Panc1 (cell line): ENCODE results near the gene CEP170. TPM values are rescaled to one million over a fixed set of nuclear protein-coding genes. Genes with fewer than 3 reads are reported as not detected.
"Not testable (repeated sequence)": the region's sequence is repeated elsewhere in the genome, so short reads cannot be mapped to it uniquely, and the experiment has no call there.

Source experiments
- ATAC-seq: fragments of 200-7000 bp; cut with Tn5 transposase; 2 replicates; pipeline ENCODE4 v1.9.1; 2020; ENCODE audit warnings: mild to moderate bottlenecking, moderate library complexity
- BruUV-seq: library from RNA; stranded (reverse); fragments of 400-500 nt; replicated peaks from 2 replicates; lab custom pipeline; 2021; lab: Mats Ljungman, UMichigan
- CTCF ChIA-PET: fragments of 300-600 bp; sonication (Branson Sonifier 250); formaldehyde crosslinking; loops from one replicate; lab custom pipeline; 2022; ENCODE audit warnings: antibody characterized with exemption; lab: Charles Lee
- POLR2A ChIA-PET: fragments of 300-600 bp; sonication (Branson Sonifier 250); formaldehyde crosslinking; loops from one replicate; lab custom pipeline; 2022; ENCODE audit warnings: antibody characterized with exemption; lab: Charles Lee
- DNase-seq: peaks from one replicate; pipeline ENCODE4 v3.0.0-alpha.2; 2010; ENCODE audit warnings: low read depth, low spot score
- H3K27ac ChIP-seq: 2 replicates; pipeline ENCODE4 v1.5.1; 2011; ENCODE audit warnings: mild to moderate bottlenecking, low read length, inconsistent platforms
- H3K27me3 ChIP-seq: fragments of 200-500 bp; sonication (Bioruptor generic); 2 replicates; pipeline ENCODE4 v1.6.0; 2014; ENCODE audit warnings: low read length, inconsistent platforms; ENCODE audit not compliant: control insufficient read depth, insufficient read depth
- H3K36me3 ChIP-seq: fragments of 200-500 bp; sonication (Bioruptor generic); 2 replicates; pipeline ENCODE4 v1.5.1; 2014; ENCODE audit warnings: inconsistent platforms, mild to moderate bottlenecking, low read length, moderate library complexity; ENCODE audit not compliant: control insufficient read depth, insufficient read depth
- H3K4me1 ChIP-seq: 2 replicates; pipeline ENCODE4 v1.5.1; 2011; ENCODE audit warnings: inconsistent platforms, mild to moderate bottlenecking, low read length, moderate library complexity; ENCODE audit not compliant: control insufficient read depth, insufficient read depth
- H3K4me3 ChIP-seq, 2 experiments: 2 replicates each; pipeline ENCODE4 v1.5.1; 2011 to 2012; ENCODE audit warnings: low read depth in 2 of 2, low read length in 2 of 2, mild to moderate bottlenecking in 2 of 2, inconsistent platforms in 1 of 2, moderate library complexity in 1 of 2
- H3K9me3 ChIP-seq: fragments of 200-500 bp; sonication (Bioruptor generic); 2 replicates; pipeline ENCODE4 v1.5.1; 2014; ENCODE audit warnings: low read depth, mild to moderate bottlenecking, inconsistent platforms, low read length, moderate library complexity; ENCODE audit not compliant: control insufficient read depth, insufficient read depth
- POLR2AphosphoS5 ChIP-seq: IDR thresholded peaks from 2 replicates; pipeline ENCODE4 v1.6.1; 2012; ENCODE audit warnings: mild to moderate bottlenecking, low read depth, low read length, moderate library complexity
- SIN3A ChIP-seq: IDR thresholded peaks from 2 replicates; pipeline ENCODE4 v1.6.1; 2012; ENCODE audit warnings: low read depth, mild to moderate bottlenecking, low read length, moderate library complexity, borderline replicate concordance; ENCODE audit not compliant: insufficient read depth
- TCF7L2 ChIP-seq: IDR thresholded peaks from 2 replicates; pipeline ENCODE4 v1.6.1; 2011; ENCODE audit warnings: mild to moderate bottlenecking, low read depth, low read length, inconsistent platforms
- in situ Hi-C: cut with HindIII; loops from 2 replicates; pipeline ENCODE4 v1.10.0; 2016; ENCODE audit warnings: low sequenced_read_pairs, low pct_unique_long_range_greater_than_20kb
- intact Hi-C: fragments of 100-400 bp; cut with micrococcal nuclease; formaldehyde crosslinking; loops from one replicate; pipeline ENCODE4 v1.10.0; 2022; ENCODE audit not compliant: unreplicated experiment
- total RNA-seq: library from RNA; stranded (reverse); gene quantifications from one replicate; pipeline ENCODE4 v1.2.1, GENCODE V29; 2021; ENCODE audit not compliant: unreplicated experiment
- TF ChIP-seq, protein P1 (sequence below), 2 experiments: IDR thresholded peaks; 2 replicates each; pipeline ENCODE4 v1.6.1; 2011 to 2012; ENCODE audit warnings: low read depth in 2 of 2, control low read depth in 1 of 2, low read length in 1 of 2, mild to moderate bottlenecking in 1 of 2, moderate library complexity in 1 of 2; ENCODE audit not compliant: insufficient read depth in 1 of 2
- TF ChIP-seq, protein P2 (sequence below): fragments of 450-650 bp; IDR thresholded peaks from 2 replicates; pipeline ENCODE4 v1.5.1; 2017; ENCODE audit warnings: mild to moderate bottlenecking

CEP170 gene
- total RNA-seq, 1 experiment from 2014 or later: 89.3 TPM

DNA sequence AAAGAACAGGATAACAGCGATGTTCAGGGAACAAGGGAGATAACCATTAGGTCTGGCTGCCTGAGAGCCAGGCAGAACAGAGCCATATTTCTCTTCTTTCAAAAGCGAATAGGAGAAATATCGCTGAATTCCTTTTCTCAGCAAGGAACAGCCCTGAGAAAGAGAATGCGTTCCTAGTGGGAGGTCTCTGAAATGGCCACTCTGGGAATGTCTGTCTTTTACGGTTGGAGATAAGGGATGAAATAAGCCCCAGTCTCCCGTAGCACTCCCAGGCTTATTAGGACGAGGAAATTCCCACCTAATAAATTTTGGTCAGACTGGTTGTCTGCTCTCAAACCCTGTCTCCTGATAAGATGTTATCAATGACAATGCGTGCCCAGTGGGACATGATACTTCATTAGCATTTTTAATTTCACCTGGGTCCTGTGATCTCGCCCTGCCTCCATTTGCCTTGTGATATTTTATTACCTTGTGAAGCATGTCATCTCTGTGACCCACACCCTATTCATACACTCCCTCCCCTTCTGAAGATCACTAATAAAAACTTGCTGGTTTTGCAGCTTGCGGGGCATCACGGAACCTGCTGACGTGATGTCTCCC is 39.7 kb downstream of the CEP170 start:
- peaks cover 18% of the 10 kb centered on the region for H3K36me3 ChIP-seq
- H3K4me1 ChIP-seq, H3K9me3 ChIP-seq, ATAC-seq, H3K27ac ChIP-seq, CTCF ChIA-PET, H3K27me3 ChIP-seq, DNase-seq, in situ Hi-C loops, intact Hi-C loops, POLR2A ChIA-PET, BruUV-seq, H3K4me3 ChIP-seq: not testable (repeated sequence)

DNA sequence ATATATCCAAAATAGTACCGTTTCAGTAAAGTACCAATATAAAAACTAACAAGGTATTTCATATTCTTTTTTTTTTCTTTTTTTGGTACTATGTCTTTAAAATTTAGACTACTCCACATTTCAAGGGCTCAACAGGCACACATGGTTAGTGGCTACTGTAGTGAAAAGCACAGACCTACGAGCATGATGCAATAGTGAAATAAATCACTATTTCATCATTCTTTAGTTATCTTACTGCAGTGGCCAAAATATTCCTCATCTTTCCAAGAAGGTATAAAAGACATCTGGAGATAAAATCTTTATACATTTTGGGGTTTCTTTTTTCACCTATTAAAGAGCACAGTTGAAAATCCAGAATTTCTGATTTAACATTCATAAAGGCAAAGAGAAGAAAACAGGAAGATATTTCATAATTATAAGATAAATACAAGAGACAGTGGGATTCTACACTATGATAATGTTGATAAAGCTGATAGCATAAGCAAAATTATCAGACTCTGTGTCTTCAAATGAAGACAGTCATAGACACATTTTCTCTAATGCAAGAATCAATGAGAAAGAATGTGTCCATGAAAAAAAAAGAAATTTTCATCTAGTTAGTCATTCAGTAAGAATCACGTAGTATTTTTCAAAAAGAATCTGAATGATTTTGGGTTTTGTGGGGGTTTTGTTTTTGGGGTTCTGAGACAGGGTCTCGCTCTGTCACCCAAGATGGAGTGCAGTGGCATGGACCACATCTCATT is 41.9 kb downstream of the CEP170 start:
- peak overlapping the region; percentile 35; the same call in 1 of the 2 replicates for H3K27ac ChIP-seq
- H3K9me3 ChIP-seq: no peaks in the 10 kb centered on the region
- ChIA-PET CTCF (no interaction called here), POLR2A (no interaction called here)
- H3K27me3 ChIP-seq: no peaks in the 10 kb centered on the region
- ATAC-seq: no peak
- TF ChIP-seq, protein P1, sequence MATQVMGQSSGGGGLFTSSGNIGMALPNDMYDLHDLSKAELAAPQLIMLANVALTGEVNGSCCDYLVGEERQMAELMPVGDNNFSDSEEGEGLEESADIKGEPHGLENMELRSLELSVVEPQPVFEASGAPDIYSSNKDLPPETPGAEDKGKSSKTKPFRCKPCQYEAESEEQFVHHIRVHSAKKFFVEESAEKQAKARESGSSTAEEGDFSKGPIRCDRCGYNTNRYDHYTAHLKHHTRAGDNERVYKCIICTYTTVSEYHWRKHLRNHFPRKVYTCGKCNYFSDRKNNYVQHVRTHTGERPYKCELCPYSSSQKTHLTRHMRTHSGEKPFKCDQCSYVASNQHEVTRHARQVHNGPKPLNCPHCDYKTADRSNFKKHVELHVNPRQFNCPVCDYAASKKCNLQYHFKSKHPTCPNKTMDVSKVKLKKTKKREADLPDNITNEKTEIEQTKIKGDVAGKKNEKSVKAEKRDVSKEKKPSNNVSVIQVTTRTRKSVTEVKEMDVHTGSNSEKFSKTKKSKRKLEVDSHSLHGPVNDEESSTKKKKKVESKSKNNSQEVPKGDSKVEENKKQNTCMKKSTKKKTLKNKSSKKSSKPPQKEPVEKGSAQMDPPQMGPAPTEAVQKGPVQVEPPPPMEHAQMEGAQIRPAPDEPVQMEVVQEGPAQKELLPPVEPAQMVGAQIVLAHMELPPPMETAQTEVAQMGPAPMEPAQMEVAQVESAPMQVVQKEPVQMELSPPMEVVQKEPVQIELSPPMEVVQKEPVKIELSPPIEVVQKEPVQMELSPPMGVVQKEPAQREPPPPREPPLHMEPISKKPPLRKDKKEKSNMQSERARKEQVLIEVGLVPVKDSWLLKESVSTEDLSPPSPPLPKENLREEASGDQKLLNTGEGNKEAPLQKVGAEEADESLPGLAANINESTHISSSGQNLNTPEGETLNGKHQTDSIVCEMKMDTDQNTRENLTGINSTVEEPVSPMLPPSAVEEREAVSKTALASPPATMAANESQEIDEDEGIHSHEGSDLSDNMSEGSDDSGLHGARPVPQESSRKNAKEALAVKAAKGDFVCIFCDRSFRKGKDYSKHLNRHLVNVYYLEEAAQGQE (IDR thresholded peaks at IDR 0.05; ENCODE audit: insufficient read depth in 1 of 2, low read depth in 2 of 2, low read length in 1 of 2): no peak
- TF ChIP-seq, protein P2, sequence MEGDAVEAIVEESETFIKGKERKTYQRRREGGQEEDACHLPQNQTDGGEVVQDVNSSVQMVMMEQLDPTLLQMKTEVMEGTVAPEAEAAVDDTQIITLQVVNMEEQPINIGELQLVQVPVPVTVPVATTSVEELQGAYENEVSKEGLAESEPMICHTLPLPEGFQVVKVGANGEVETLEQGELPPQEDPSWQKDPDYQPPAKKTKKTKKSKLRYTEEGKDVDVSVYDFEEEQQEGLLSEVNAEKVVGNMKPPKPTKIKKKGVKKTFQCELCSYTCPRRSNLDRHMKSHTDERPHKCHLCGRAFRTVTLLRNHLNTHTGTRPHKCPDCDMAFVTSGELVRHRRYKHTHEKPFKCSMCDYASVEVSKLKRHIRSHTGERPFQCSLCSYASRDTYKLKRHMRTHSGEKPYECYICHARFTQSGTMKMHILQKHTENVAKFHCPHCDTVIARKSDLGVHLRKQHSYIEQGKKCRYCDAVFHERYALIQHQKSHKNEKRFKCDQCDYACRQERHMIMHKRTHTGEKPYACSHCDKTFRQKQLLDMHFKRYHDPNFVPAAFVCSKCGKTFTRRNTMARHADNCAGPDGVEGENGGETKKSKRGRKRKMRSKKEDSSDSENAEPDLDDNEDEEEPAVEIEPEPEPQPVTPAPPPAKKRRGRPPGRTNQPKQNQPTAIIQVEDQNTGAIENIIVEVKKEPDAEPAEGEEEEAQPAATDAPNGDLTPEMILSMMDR: no peak
- TF ChIP-seq POLR2AphosphoS5: no peak
- TF ChIP-seq SIN3A: no peak
- no peak for TF ChIP-seq TCF7L2
- intact Hi-C loops (no loop called here), in situ Hi-C loops (no loop called here)
- H3K36me3 ChIP-seq: peaks cover 3% of the 10 kb centered on the region
- no peak for DNase-seq
- no TSS peak for BruUV-seq
- no peaks in the 10 kb centered on the region for H3K4me1 ChIP-seq
- no peak overlapping the region for H3K4me3 ChIP-seq

DNA sequence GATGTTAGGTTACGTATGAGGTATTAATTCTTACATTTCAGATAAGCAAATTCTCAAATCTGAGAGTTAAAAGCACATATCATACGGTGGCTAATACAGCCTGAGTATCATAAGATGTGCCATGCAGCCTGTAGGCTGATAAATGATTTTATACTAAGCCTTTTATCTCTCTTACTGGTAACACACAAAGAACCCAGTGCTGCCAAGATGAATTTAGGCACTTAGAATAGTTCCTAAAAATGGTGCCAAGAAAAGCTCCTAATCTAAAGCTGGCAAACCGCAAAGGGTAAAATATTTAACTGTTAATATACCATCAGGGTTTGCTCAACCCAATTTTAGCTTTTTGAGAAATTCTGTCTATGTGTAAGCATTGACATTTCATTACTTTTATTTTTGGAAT is 43.1 kb downstream of the CEP170 start:
- in situ Hi-C loops, H3K27me3 ChIP-seq, intact Hi-C loops: not testable (repeated sequence)

GRCh38 chr1:243205026-243205501 is 50.0 kb downstream of the CEP170 start:
- not testable (repeated sequence) for DNase-seq

More for the DNA sequence above, 43.1 kb downstream of the CEP170 start:
- POLR2A ChIA-PET, CTCF ChIA-PET, DNase-seq, BruUV-seq, H3K9me3 ChIP-seq, H3K4me3 ChIP-seq, ATAC-seq, H3K4me1 ChIP-seq, H3K36me3 ChIP-seq, H3K27ac ChIP-seq: not testable (repeated sequence)

DNA sequence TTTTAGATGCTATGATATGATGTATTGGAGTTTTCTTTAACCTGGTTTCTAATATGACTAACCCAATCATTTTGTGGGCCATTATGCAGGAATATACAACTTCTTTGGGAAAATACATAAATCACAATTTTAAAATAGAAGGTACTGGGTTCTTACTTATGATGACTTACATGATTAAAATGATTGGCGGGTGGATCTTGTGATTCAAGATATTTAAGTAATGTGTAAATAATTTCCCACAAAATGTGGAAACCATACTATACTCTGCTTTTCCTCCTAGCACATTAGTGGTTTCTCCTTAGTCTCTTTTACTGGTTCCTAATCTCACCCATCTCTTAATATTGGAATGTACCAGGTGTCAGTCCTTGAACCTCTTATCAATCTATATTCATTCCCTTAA is 50.7 kb downstream of the CEP170 start:
- intact Hi-C loops, H3K36me3 ChIP-seq, H3K4me1 ChIP-seq, H3K27ac ChIP-seq, DNase-seq, ATAC-seq, in situ Hi-C loops, POLR2A ChIA-PET, H3K9me3 ChIP-seq, CTCF ChIA-PET, H3K4me3 ChIP-seq, BruUV-seq, H3K27me3 ChIP-seq: not testable (repeated sequence)

More at GRCh38 chr1:243205026-243205501, 50.0 kb downstream of the CEP170 start:
- H3K4me1 ChIP-seq, H3K36me3 ChIP-seq, POLR2A ChIA-PET, H3K4me3 ChIP-seq, H3K27me3 ChIP-seq, intact Hi-C loops, ATAC-seq, H3K9me3 ChIP-seq, CTCF ChIA-PET, H3K27ac ChIP-seq, in situ Hi-C loops, BruUV-seq: not testable (repeated sequence)
